ENCODE measurements around the gene TGIF2LX.
"Not testable (repeated sequence)": the region's sequence is repeated elsewhere in the genome, so short reads cannot be mapped to it uniquely, and the experiment has no call there.

Gene TGIF2LX

GRCh38 chrX:89921665-89922064 is at the start of gene TGIF2LX:
TSS of gene TGIF2LX (plus strand) at chrX:89921908. CDS start at chrX:89922086, 178 bp downstream.
- DNase-seq, result not testable (repeated sequence)

DNA sequence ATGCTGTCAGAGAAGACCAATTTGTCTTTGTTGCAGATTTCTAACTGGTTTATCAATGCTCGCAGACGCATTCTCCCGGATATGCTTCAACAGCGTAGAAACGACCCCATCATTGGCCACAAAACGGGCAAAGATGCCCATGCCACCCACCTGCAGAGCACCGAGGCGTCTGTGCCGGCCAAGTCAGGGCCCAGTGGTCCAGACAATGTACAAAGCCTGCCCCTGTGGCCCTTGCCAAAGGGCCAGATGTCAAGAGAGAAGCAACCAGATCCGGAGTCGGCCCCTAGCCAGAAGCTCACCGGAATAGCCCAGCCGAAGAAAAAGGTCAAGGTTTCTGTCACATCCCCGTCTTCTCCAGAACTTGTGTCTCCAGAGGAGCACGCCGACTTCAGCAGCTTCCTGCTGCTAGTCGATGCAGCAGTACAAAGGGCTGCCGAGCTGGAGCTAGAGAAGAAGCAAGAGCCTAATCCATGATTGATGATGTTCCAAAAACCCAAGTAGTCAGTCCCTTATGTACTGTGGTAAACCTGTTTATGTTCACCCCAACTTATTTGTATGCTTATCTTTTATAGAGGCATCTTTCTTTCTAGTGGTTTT is 728 bp downstream of the TGIF2LX start:
- DNase-seq, result not testable (repeated sequence)

- DNase-seq, result not testable (repeated sequence)
Observed at GRCh38 chrX:89943077-89943476, 21.4 kb downstream of the TGIF2LX start.

DNA sequence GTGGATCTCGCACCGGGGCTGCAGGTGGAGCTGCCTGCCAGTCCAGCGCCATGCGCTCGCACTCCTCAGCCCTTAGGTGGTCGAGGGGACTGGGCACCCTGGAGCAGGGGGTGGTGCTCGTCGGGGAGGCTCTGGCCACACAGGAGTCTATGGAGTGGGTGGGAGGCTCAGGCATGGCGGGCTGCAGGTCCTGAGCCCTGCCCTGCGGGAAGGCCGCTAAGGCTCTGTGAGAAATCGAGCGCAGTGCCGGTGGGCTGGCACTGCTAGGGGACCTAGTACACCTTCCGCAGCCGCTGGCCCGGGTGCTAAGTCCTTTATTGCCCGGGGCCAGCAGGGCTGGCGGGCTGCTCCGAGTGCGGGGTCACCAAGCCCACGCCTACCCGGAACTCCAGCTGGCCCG is 43.9 kb downstream of the TGIF2LX start:
- DNase-seq, result not testable (repeated sequence)

Measured in fibroblast of skin of right biceps (primary cell).